Measurements from ENCODE around the gene GATM. TPM values are rescaled to one million over a fixed set of nuclear protein-coding genes. Genes with fewer than 3 reads are reported as not detected.

GATM gene
- total RNA-seq, 4 donors from 2014 or later: 15.4 to 38.3 (median 25.4) TPM

- WGBS, 2 donors (ENCODE audit: low coverage in 1 of 2): 67 to 72% methylated on average over 4 to 8 of the region's 11 CpGs
- no peaks in the 10 kb centered on the region for H3K9me3 ChIP-seq
- no peak for TF ChIP-seq POLR2A (IDR thresholded peaks at IDR 0.05)
- TF ChIP-seq CTCF (IDR thresholded peaks at IDR 0.05): no peak
- no peak for TF ChIP-seq POLR2AphosphoS5 (IDR thresholded peaks at IDR 0.05)
- TF ChIP-seq EP300 (IDR thresholded peaks at IDR 0.05): no peak
- peak overlapping the region in 1 of 2 donors; percentile 79 for H3K4me3 ChIP-seq
- H3K36me3 ChIP-seq: peaks cover 0 to 23% of the 10 kb centered on the region in 2 donors
- H3K27me3 ChIP-seq: no peaks in the 10 kb centered on the region
- H3K27ac ChIP-seq: no peak overlapping the region
- no peak for ATAC-seq
- H3K4me1 ChIP-seq: peaks cover 0 to 54% (median 0%) of the 10 kb centered on the region in 3 donors
Observed at GRCh38 chr15:45376300-45376928, 1.9 kb downstream of the GATM start.

GRCh38 chr15:45375836-45376235 is 2.5 kb downstream of the GATM start:
- Histone ChIP-seq H3K4me1 (peaks cover 0 to 54% (median 0%) of the 10 kb centered on the region in 3 donors), H3K9me3 (no peaks in the 10 kb centered on the region), H3K27ac (no peak overlapping the region), H3K27me3 (no peaks in the 10 kb centered on the region), H3K36me3 (peaks cover 0 to 25% of the 10 kb centered on the region in 2 donors), H3K4me3 (no peak overlapping the region)
- TF ChIP-seq POLR2AphosphoS5 (IDR thresholded peaks at IDR 0.05) (no peak), EP300 (IDR thresholded peaks at IDR 0.05) (no peak), CTCF (IDR thresholded peaks at IDR 0.05) (no peak), POLR2A (IDR thresholded peaks at IDR 0.05) (no peak)
- WGBS, 2 donors (ENCODE audit: low coverage in 1 of 2): 70 to 76% methylated on average over 3 of the region's 3 CpGs
- ATAC-seq: no peak

- Histone ChIP-seq H3K27ac (no peak overlapping the region), H3K27me3 (no peaks in the 10 kb centered on the region), H3K4me1 (peaks cover 0 to 49% (median 0%) of the 10 kb centered on the region in 3 donors), H3K9me3 (no peaks in the 10 kb centered on the region), H3K36me3 (peaks cover 0 to 36% of the 10 kb centered on the region in 2 donors), H3K4me3 (no peak overlapping the region)
- TF ChIP-seq POLR2AphosphoS5 (IDR thresholded peaks at IDR 0.05): no peak
- TF ChIP-seq EP300 (IDR thresholded peaks at IDR 0.05): no peak
- TF ChIP-seq POLR2A (IDR thresholded peaks at IDR 0.05): no peak
- no peak for TF ChIP-seq CTCF (IDR thresholded peaks at IDR 0.05)
- ATAC-seq: no peak
- 75 to 86% methylated on average over 2 of the region's 2 CpGs for WGBS, 2 donors (ENCODE audit: low coverage in 1 of 2)
Observed at GRCh38 chr15:45373976-45374375, 4.4 kb downstream of the GATM start.

GRCh38 chr15:45372041-45372995 is 6.0 kb downstream of the GATM start:
- H3K27ac ChIP-seq: no peak overlapping the region
- no peaks in the 10 kb centered on the region for H3K9me3 ChIP-seq
- peaks cover 0 to 37% (median 0%) of the 10 kb centered on the region in 3 donors for H3K4me1 ChIP-seq
- peaks cover 0 to 52% of the 10 kb centered on the region in 2 donors for H3K36me3 ChIP-seq
- H3K27me3 ChIP-seq: no peaks in the 10 kb centered on the region
- TF ChIP-seq POLR2AphosphoS5 (IDR thresholded peaks at IDR 0.05) (no peak), EP300 (IDR thresholded peaks at IDR 0.05) (no peak), POLR2A (IDR thresholded peaks at IDR 0.05) (no peak), CTCF (IDR thresholded peaks at IDR 0.05) (no peak)
- no peak for ATAC-seq
- WGBS, 2 donors (ENCODE audit: low coverage in 1 of 2): 54 to 60% methylated on average over 7 of the region's 7 CpGs
- H3K4me3 ChIP-seq: no peak overlapping the region
